Mesenteric fat pad (tissue), 1 donor: ENCODE measurements around the gene STAB2. TPM values are rescaled to one million over a fixed set of nuclear protein-coding genes. Genes with fewer than 3 reads are reported as not detected.
"Not testable (repeated sequence)": the region's sequence is repeated elsewhere in the genome, so short reads cannot be mapped to it uniquely, and the experiment has no call there.

Source experiments
- DNase-seq: peaks from one replicate; pipeline ENCODE4 v3.0.0-alpha.2; 2020; ENCODE audit warnings: low spot score
- total RNA-seq: library from RNA; stranded (reverse); fragmentation: NEBNext Ultra II Directional; extraction: Animal tissue kit (Norgen Biotek cat#: 25700); gene quantifications from one replicate; pipeline ENCODE4 v1.2.1, GENCODE V29; 2021
- donor health status: DM: yes; HTN: yes; CAD: no.

Gene STAB2
- total RNA-seq, 1 donor from 2014 or later, result 0.35 TPM

- DNase-seq, result no peak
Measured at GRCh38 chr12:103806803-103807202, 219.7 kb downstream of the STAB2 start.

GRCh38 chr12:103807561-103808238 is 220.6 kb downstream of the STAB2 start:
- no peak for DNase-seq

- DNase-seq, result no peak
Measured at GRCh38 chr12:103808239-103808880, 221.3 kb downstream of the STAB2 start.

- DNase-seq, result no peak
Measured at GRCh38 chr12:103809154-103809553, 222.1 kb downstream of the STAB2 start.

- not testable (repeated sequence) for DNase-seq
Measured at GRCh38 chr12:103809639-103810038, 222.6 kb downstream of the STAB2 start.

- DNase-seq, result no peak
Measured at GRCh38 chr12:103810111-103810510, 223.0 kb downstream of the STAB2 start.

GRCh38 chr12:103811791-103812190 is 224.7 kb downstream of the STAB2 start:
- no peak for DNase-seq

- no peak for DNase-seq
Measured at GRCh38 chr12:103812789-103813188, 225.7 kb downstream of the STAB2 start.

- no peak for DNase-seq
Measured at GRCh38 chr12:103813426-103813825, 226.4 kb downstream of the STAB2 start.

- DNase-seq, result no peak
Measured at GRCh38 chr12:103813949-103814348, 226.9 kb downstream of the STAB2 start.

GRCh38 chr12:103814436-103814835 is 227.4 kb downstream of the STAB2 start:
- DNase-seq, result no peak

Other genes starting within 250 kb of the STAB2 start
- gene C12orf42, start 91.3 kb upstream of the STAB2 start, total RNA-seq, result not detected